RWPE2 (cell line): ENCODE data around the gene RFC2.

Experiments used
- ATAC-seq: fragments of 200-7000 bp; cut with Tn5 transposase; 3 replicates; pipeline ENCODE4 v1.9.1; 2021; ENCODE audit warnings: low read depth
- DNase-seq: peaks from one replicate; pipeline ENCODE4 v3.0.0-alpha.2; 2020; ENCODE audit warnings: low spot score
- H3K27ac ChIP-seq: fragments of 450-650 bp; 2 replicates; pipeline ENCODE4 v1.5.1; 2017; ENCODE audit warnings: mild to moderate bottlenecking; ENCODE audit not compliant: poor library complexity, severe bottlenecking
- H3K27me3 ChIP-seq: fragments of 250-450 bp; sonication (Bioruptor Pico); 2 replicates; pipeline ENCODE4 v1.5.1; 2021; ENCODE audit warnings: mild to moderate bottlenecking, moderate library complexity; ENCODE audit not compliant: insufficient read depth, poor library complexity, severe bottlenecking
- H3K36me3 ChIP-seq: fragments of 250-450 bp; sonication (Bioruptor Pico); 2 replicates; pipeline ENCODE4 v1.5.1; 2020; ENCODE audit warnings: low read depth, mild to moderate bottlenecking, moderate library complexity
- H3K4me1 ChIP-seq: fragments of 250-450 bp; sonication (Bioruptor Pico); 2 replicates; pipeline ENCODE4 v1.5.1; 2021; ENCODE audit warnings: mild to moderate bottlenecking, moderate library complexity; ENCODE audit not compliant: insufficient read depth, poor library complexity, severe bottlenecking
- H3K4me3 ChIP-seq: fragments of 250-450 bp; sonication (Bioruptor Pico); 2 replicates; pipeline ENCODE4 v1.5.1; 2021; ENCODE audit warnings: mild to moderate bottlenecking, moderate library complexity; ENCODE audit not compliant: severe bottlenecking
- H3K9me3 ChIP-seq: fragments of 250-450 bp; sonication (Bioruptor Pico); 2 replicates; pipeline ENCODE4 v1.5.1; 2021; ENCODE audit warnings: mild to moderate bottlenecking, moderate library complexity; ENCODE audit not compliant: severe bottlenecking
- TF ChIP-seq, protein P1 (sequence below): fragments of 450-650 bp; IDR thresholded peaks from one replicate; pipeline ENCODE4 v1.5.1; 2017; ENCODE audit warnings: mild to moderate bottlenecking, moderate library complexity; ENCODE audit not compliant: poor library complexity, severe bottlenecking

The RFC2 gene

DNA sequence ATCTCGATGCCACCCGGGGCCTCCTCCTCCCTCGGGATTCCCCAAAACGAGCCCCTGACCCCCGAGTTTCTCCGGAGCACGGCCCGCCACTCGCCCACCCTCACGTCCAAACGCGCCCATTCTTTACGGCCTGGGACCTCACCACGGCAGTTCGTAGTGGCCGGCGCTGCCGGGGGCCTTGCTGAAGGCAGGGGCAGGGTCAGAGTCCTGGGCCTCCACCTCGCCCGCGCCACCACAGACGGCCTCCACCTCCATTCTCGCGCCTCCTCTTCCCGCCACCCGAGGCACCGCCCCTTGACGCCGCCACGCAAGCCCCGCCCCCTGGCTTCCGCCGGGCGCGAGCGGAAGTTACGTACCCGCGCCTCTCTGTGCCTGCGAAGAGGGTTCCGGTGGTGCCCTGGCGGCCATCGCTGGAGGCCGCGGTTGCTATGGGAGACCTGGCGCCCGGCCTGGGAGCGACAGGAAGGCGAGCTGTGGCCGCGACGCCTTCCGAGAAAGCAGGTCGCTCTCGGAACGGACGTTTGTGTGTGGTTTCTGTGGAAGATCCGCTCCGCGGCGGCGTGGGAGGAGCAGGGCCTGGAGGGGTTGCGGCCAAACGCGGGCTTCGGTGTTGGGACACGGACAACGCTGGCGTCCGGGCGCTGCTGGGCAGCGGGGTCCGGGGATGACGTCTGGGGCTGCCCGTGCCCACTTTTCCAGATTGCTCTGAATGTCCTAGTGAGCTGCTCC lies at the start of gene RFC2:
TSS of gene RFC2 (minus strand) at position 271 of the 729 bp plus-strand sequence. CDS start at position 255, 16 bp downstream.
- Histone ChIP-seq H3K4me3 (peak within 1 kb of the TSS; percentile 84), H3K9me3 (no peaks in the 10 kb centered on the region), H3K27me3 (no peaks in the 10 kb centered on the region), H3K36me3 (peaks cover 29% of the 10 kb centered on the region), H3K27ac (peak within 1 kb of the TSS; percentile 53), H3K4me1 (no peaks in the 10 kb centered on the region)
- TF ChIP-seq, protein P1, sequence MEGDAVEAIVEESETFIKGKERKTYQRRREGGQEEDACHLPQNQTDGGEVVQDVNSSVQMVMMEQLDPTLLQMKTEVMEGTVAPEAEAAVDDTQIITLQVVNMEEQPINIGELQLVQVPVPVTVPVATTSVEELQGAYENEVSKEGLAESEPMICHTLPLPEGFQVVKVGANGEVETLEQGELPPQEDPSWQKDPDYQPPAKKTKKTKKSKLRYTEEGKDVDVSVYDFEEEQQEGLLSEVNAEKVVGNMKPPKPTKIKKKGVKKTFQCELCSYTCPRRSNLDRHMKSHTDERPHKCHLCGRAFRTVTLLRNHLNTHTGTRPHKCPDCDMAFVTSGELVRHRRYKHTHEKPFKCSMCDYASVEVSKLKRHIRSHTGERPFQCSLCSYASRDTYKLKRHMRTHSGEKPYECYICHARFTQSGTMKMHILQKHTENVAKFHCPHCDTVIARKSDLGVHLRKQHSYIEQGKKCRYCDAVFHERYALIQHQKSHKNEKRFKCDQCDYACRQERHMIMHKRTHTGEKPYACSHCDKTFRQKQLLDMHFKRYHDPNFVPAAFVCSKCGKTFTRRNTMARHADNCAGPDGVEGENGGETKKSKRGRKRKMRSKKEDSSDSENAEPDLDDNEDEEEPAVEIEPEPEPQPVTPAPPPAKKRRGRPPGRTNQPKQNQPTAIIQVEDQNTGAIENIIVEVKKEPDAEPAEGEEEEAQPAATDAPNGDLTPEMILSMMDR = peak; percentile 8
- ATAC-seq (peak; percentile 97), DNase-seq (peak; percentile 92)

DNA sequence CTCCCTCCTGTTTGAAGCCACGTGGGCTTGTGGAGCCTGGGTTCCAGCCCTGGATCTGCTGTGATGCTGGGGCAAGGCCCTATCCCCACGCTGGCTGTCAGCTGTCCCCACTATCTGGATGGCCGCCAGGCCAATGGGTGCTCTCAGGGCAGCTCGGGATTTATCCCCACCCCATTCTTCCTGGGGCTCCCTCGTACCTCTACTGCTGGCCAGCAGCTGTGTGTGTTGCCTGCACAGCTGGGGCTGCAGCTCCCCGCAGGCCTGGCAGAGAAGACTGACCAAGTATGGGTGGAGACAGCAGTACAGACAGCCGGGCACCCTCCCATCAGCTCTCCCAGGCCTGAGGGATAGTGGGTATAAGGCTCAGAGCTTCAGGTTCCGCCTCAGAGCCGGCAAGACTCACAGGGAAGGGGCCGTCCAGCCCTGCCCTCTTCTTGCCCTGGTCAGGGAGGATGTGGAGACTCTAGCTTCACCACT lies 48.6 kb upstream of the RFC2 start:
- Histone ChIP-seq H3K9me3 (no peaks in the 10 kb centered on the region), H3K4me1 (peaks cover 11% of the 10 kb centered on the region), H3K4me3 (no peak overlapping the region), H3K27ac (no peak overlapping the region), H3K27me3 (no peaks in the 10 kb centered on the region), H3K36me3 (no peaks in the 10 kb centered on the region)
- TF ChIP-seq, protein P1 = no peak
- DNase-seq (no peak), ATAC-seq (no peak; the same call in 2 of the 3 replicates)

DNA sequence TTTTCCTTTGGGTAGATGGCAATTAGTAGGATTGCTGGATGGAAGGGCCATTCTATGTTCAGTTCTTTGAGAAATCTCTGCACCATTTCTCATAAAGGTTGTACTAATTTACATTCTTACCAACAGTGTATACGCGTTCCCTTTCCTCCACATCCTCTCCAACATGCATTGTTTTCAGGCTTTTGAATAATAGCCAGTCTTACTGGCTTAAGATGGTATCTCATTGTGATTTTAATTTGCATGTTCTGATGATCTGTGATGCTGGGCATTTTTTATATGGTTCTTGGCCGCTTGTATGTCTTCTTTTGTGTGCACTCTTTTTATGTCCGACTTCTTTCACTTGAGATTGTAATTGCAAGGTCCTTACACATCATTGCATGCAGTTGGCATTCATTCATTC lies 46.7 kb upstream of the RFC2 start:
- Histone ChIP-seq H3K27ac (no peak overlapping the region), H3K36me3 (no peaks in the 10 kb centered on the region), H3K9me3 (no peaks in the 10 kb centered on the region), H3K4me1 (no peaks in the 10 kb centered on the region), H3K27me3 (no peaks in the 10 kb centered on the region), H3K4me3 (no peak overlapping the region)
- TF ChIP-seq, protein P1 = no peak
- DNase-seq (no peak), ATAC-seq (no peak)

DNA sequence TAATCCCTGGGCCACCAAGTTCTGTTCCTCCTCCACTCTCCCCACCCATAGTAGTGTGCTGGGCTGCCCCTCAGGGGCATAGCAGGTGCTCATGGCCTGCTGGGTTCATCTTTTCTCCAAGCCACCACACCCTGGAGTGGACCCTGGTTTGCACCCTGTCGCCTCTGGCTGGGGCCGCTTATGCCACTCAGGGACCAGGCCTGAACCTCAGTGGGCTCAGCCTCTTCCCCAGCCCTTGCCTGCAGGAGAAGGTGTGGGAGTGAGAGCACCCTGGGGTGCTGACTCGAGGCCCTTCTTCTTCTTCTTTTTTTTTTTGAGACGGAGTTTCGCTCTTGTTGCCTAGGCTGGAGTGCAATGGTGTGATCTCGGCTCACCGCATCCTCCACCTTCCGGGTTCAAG lies 45.2 kb upstream of the RFC2 start:
- TF ChIP-seq, protein P1 = no peak

More for the DNA sequence above, 45.2 kb upstream of the RFC2 start:
- H3K4me1 ChIP-seq = no peaks in the 10 kb centered on the region
- no peak for ATAC-seq
- no peak for DNase-seq
- H3K4me3 ChIP-seq = no peak overlapping the region
- H3K9me3 ChIP-seq = no peaks in the 10 kb centered on the region
- H3K27me3 ChIP-seq = no peaks in the 10 kb centered on the region
- no peaks in the 10 kb centered on the region for H3K36me3 ChIP-seq
- H3K27ac ChIP-seq = no peak overlapping the region
